K562 (cell line): Measurements from ENCODE around the gene POLE2. TPM values are rescaled to one million over a fixed set of nuclear protein-coding genes. Genes with fewer than 3 reads are reported as not detected.

Source experiments
- CCNT2 ChIP-seq: IDR thresholded peaks from 2 replicates; pipeline ENCODE4 v1.6.1; 2011; ENCODE audit warnings: borderline replicate concordance, low read depth, mild to moderate bottlenecking, moderate library complexity, mixed read lengths, low read length; ENCODE audit not compliant: insufficient read length; ENCODE audit errors: extremely low read depth
- CREB1 ChIP-seq, 2 experiments: sonication (generic) in 1 of 2; formaldehyde crosslinking in 1 of 2; IDR thresholded peaks; 2 replicates each; pipeline versions ENCODE4 v1.6.1 to v1.8.0; 2012 to 2022; ENCODE audit warnings: inconsistent platforms in 1 of 2, mild to moderate bottlenecking in 1 of 2, missing genetic modification reagents in 1 of 2, moderate library complexity in 1 of 2
- GATAD2B ChIP-seq: fragments of 450-650 bp; IDR thresholded peaks from 2 replicates; pipeline ENCODE4 v1.6.1; 2017; ENCODE audit warnings: mild to moderate bottlenecking, borderline replicate concordance
- HDAC1 ChIP-seq, 2 experiments: fragments of 450-650 bp; IDR thresholded peaks; 2 replicates each; pipeline ENCODE4 v1.6.1; 2016 to 2017; ENCODE audit warnings: inconsistent platforms in 1 of 2, mild to moderate bottlenecking in 1 of 2, moderate library complexity in 1 of 2
- NEUROD1 ChIP-seq: fragments of 150-350 bp; IDR thresholded peaks from 2 replicates; pipeline ENCODE4 v1.6.1; 2014; ENCODE audit warnings: borderline replicate concordance, low read length, low read depth; ENCODE audit not compliant: partially characterized antibody
- NFE2L1 ChIP-seq: fragments of 450-650 bp; IDR thresholded peaks from 2 replicates; pipeline ENCODE4 v1.6.1; 2016; ENCODE audit warnings: missing genetic modification characterization, low read depth, mild to moderate bottlenecking, missing compliant biosample characterization, moderate library complexity, borderline replicate concordance
- PTTG1 ChIP-seq: fragments of 450-650 bp; IDR thresholded peaks from 2 replicates; pipeline ENCODE4 v1.6.1; 2016; ENCODE audit warnings: low read depth, mild to moderate bottlenecking, missing genetic modification characterization, missing compliant biosample characterization
- STAT5B ChIP-seq: fragments of 250-450 bp; sonication (Bioruptor Pico); IDR thresholded peaks from 2 replicates; pipeline ENCODE4 v1.8.0; 2021; ENCODE audit warnings: mild to moderate bottlenecking, inconsistent platforms
- TAF15 ChIP-seq: fragments of 200-400 bp; formaldehyde crosslinking; IDR thresholded peaks from 2 replicates; pipeline ENCODE4 v1.6.1; 2017; ENCODE audit warnings: mild to moderate bottlenecking, low read depth, low read length, moderate library complexity
- TEAD2 ChIP-seq: fragments of 450-650 bp; IDR thresholded peaks from 2 replicates; pipeline ENCODE4 v1.6.1; 2016; ENCODE audit warnings: missing genetic modification characterization, control low read depth, missing compliant biosample characterization
- ZFP36 ChIP-seq: fragments of 150-350 bp; IDR thresholded peaks from 2 replicates; pipeline ENCODE4 v1.6.1; 2018; ENCODE audit warnings: low read length, low read depth; ENCODE audit not compliant: partially characterized antibody
- ZKSCAN3 ChIP-seq: fragments of 250-450 bp; sonication (Bioruptor Pico); IDR thresholded peaks from 2 replicates; pipeline ENCODE4 v1.4.0; 2020
- ZNF41 ChIP-seq: fragments of 250-450 bp; sonication (Bioruptor Pico); conservative IDR thresholded peaks from 2 replicates; pipeline ENCODE4 v1.4.0; 2020; ENCODE audit warnings: mild to moderate bottlenecking
- ZNF717 ChIP-seq: fragments of 250-450 bp; sonication (Bioruptor Pico); IDR thresholded peaks from 2 replicates; pipeline ENCODE4 v1.5.0; 2021
- polyA plus RNA-seq, 8 experiments: library from polyadenylated mRNA; depleted of rRNA in 4 of 8; stranded (reverse) in 5 of 8; unstranded in 3 of 8; fragments of >200 nt; fragmentation: Nextera tagmentation in 2 of 8; fragmentation: Illumina TruSeq in 1 of 8; extraction: Ambion mirVana in 2 of 8; extraction: Trizol in 1 of 8; gene quantifications; 2 replicates each; pipeline versions ENCODE4 v1.2.1 to v1.2.3, GENCODE V29; 2011 to 2014; ENCODE audit warnings: inconsistent platforms in 1 of 8, missing spikeins in 1 of 8
- total RNA-seq, 7 experiments: library from RNA; depleted of rRNA in 6 of 7; stranded (reverse); fragments of >200 nt in 6 of 7; fragmentation: Illumina TruSeq in 2 of 7; extraction: Trizol in 2 of 7; gene quantifications; 2 replicates each; pipeline versions ENCODE4 v1.2.1 to v1.2.3, GENCODE V29; 2011 to 2021; ENCODE audit warnings: low replicate concordance in 1 of 7
- TF ChIP-seq, protein P1 (sequence below): fragments of 250-450 bp; sonication (Bioruptor Pico); IDR thresholded peaks from 2 replicates; pipeline ENCODE4 v1.8.0; 2021; ENCODE audit warnings: moderate library complexity, mild to moderate bottlenecking, inconsistent platforms
- TF ChIP-seq, protein P2 (sequence below), 2 experiments: IDR thresholded peaks; 2 replicates each; pipeline ENCODE4 v1.6.1; 2011; ENCODE audit warnings: borderline replicate concordance in 1 of 2, control low read depth in 1 of 2, low read depth in 1 of 2, low read length in 1 of 2, mild to moderate bottlenecking in 1 of 2, mixed read lengths in 1 of 2, moderate library complexity in 1 of 2; ENCODE audit not compliant: insufficient read depth in 1 of 2, insufficient read length in 1 of 2, poor library complexity in 1 of 2, severe bottlenecking in 1 of 2; ENCODE audit errors: extremely low read depth in 1 of 2
- TF ChIP-seq, protein P3 (sequence below): fragments of 450-650 bp; formaldehyde crosslinking; IDR thresholded peaks from 2 replicates; pipeline ENCODE4 v1.4.0; 2020; ENCODE audit warnings: mild to moderate bottlenecking, moderate library complexity
- TF ChIP-seq, protein P4 (sequence below): sonication (generic); formaldehyde crosslinking; IDR thresholded peaks from 2 replicates; pipeline ENCODE4 v1.8.0; 2023; ENCODE audit warnings: mild to moderate bottlenecking, missing genetic modification reagents

POLE2 gene
- total and polyA plus RNA-seq, 9 of the 15 experiments (the other 6 are each of a cell fraction or from before 2014, with no cell fraction given) = 30.7 to 78.4 (median 55.4) TPM

DNA sequence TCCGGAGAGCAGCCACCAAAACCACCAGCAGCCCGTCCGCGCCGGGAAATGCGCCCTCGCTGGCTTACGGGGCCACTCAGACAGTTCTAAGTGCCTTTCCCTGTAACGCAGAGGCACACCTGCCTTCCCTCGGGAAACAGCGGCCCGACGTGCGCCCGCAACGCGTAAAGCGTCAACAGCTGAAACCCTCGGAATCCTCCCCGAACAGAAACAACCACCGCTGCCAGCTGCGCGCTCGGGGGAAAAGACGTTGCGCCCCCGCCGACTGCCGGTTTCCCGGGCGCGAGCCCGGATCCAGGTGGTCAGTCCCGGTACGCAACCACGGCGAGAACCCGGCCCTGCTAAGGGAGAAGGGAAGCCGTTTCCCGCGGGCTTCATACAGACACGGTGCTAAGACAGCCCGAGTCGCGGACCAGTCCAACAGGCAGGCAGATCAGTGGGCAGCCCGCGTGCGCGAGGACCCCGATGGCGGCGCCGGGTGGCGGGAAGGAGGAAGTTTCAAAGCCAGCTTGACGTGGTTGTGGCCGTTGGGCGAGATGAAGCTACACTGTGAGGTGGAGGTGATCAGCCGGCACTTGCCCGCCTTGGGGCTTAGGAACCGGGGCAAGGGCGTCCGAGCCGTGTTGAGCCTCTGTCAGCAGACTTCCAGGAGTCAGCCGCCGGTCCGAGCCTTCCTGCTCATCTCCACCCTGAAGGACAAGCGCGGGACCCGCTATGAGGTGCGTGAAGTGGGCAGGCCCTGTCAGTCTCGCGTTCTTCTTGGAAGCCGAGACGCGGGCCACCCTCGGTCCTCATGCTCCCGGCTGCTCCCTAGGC is 89.3 kb downstream of the POLE2 start, which contains the start of gene LRR1 (continued):
- TF ChIP-seq STAT5B (CRISPR knock-in tag) (no peak), ZKSCAN3 (CRISPR knock-in tag) (no peak), ZNF41 (CRISPR knock-in tag) (no peak), ZFP36 (no peak), ZNF717 (CRISPR knock-in tag) (no peak), CCNT2 (peak; percentile 34), NEUROD1 (peak; percentile 25), TAF15 (no peak), HDAC1 (IDR thresholded peaks at IDR 0.05) (peak in 1 of 2 experiments; percentile 57; a peak in 2 of 4 replicates), TEAD2 (tag) (no peak), GATAD2B (no peak), PTTG1 (tag) (no peak), CREB1 (IDR thresholded peaks at IDR 0.05) (peak; percentile 38), CREB1 (CRISPR knock-in tag; IDR thresholded peaks at IDR 0.05) (no peak), NFE2L1 (no peak)
- TF ChIP-seq, protein P1, sequence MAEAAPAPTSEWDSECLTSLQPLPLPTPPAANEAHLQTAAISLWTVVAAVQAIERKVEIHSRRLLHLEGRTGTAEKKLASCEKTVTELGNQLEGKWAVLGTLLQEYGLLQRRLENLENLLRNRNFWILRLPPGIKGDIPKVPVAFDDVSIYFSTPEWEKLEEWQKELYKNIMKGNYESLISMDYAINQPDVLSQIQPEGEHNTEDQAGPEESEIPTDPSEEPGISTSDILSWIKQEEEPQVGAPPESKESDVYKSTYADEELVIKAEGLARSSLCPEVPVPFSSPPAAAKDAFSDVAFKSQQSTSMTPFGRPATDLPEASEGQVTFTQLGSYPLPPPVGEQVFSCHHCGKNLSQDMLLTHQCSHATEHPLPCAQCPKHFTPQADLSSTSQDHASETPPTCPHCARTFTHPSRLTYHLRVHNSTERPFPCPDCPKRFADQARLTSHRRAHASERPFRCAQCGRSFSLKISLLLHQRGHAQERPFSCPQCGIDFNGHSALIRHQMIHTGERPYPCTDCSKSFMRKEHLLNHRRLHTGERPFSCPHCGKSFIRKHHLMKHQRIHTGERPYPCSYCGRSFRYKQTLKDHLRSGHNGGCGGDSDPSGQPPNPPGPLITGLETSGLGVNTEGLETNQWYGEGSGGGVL (CRISPR knock-in tag) = no peak
- TF ChIP-seq, protein P2, sequence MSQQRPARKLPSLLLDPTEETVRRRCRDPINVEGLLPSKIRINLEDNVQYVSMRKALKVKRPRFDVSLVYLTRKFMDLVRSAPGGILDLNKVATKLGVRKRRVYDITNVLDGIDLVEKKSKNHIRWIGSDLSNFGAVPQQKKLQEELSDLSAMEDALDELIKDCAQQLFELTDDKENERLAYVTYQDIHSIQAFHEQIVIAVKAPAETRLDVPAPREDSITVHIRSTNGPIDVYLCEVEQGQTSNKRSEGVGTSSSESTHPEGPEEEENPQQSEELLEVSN (IDR thresholded peaks at IDR 0.05; ENCODE audit: borderline replicate concordance in 1 of 2, extremely low read depth in 1 of 2, insufficient read depth in 1 of 2, insufficient read length in 1 of 2, low read depth in 1 of 2, low read length in 1 of 2, poor library complexity in 1 of 2, severe bottlenecking in 1 of 2) = peak; percentile 80 to 82
- TF ChIP-seq, protein P3, sequence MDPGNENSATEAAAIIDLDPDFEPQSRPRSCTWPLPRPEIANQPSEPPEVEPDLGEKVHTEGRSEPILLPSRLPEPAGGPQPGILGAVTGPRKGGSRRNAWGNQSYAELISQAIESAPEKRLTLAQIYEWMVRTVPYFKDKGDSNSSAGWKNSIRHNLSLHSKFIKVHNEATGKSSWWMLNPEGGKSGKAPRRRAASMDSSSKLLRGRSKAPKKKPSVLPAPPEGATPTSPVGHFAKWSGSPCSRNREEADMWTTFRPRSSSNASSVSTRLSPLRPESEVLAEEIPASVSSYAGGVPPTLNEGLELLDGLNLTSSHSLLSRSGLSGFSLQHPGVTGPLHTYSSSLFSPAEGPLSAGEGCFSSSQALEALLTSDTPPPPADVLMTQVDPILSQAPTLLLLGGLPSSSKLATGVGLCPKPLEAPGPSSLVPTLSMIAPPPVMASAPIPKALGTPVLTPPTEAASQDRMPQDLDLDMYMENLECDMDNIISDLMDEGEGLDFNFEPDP (CRISPR knock-in tag) = no peak
- TF ChIP-seq, protein P4, sequence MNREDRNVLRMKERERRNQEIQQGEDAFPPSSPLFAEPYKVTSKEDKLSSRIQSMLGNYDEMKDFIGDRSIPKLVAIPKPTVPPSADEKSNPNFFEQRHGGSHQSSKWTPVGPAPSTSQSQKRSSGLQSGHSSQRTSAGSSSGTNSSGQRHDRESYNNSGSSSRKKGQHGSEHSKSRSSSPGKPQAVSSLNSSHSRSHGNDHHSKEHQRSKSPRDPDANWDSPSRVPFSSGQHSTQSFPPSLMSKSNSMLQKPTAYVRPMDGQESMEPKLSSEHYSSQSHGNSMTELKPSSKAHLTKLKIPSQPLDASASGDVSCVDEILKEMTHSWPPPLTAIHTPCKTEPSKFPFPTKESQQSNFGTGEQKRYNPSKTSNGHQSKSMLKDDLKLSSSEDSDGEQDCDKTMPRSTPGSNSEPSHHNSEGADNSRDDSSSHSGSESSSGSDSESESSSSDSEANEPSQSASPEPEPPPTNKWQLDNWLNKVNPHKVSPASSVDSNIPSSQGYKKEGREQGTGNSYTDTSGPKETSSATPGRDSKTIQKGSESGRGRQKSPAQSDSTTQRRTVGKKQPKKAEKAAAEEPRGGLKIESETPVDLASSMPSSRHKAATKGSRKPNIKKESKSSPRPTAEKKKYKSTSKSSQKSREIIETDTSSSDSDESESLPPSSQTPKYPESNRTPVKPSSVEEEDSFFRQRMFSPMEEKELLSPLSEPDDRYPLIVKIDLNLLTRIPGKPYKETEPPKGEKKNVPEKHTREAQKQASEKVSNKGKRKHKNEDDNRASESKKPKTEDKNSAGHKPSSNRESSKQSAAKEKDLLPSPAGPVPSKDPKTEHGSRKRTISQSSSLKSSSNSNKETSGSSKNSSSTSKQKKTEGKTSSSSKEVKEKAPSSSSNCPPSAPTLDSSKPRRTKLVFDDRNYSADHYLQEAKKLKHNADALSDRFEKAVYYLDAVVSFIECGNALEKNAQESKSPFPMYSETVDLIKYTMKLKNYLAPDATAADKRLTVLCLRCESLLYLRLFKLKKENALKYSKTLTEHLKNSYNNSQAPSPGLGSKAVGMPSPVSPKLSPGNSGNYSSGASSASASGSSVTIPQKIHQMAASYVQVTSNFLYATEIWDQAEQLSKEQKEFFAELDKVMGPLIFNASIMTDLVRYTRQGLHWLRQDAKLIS (CRISPR knock-in tag) = no peak
